Measurements from ENCODE around the gene CELF2. TPM values are rescaled to one million over a fixed set of nuclear protein-coding genes. Genes with fewer than 3 reads are reported as not detected.

CELF2 gene
- total RNA-seq, 1 experiment from 2014 or later = not detected

DNA sequence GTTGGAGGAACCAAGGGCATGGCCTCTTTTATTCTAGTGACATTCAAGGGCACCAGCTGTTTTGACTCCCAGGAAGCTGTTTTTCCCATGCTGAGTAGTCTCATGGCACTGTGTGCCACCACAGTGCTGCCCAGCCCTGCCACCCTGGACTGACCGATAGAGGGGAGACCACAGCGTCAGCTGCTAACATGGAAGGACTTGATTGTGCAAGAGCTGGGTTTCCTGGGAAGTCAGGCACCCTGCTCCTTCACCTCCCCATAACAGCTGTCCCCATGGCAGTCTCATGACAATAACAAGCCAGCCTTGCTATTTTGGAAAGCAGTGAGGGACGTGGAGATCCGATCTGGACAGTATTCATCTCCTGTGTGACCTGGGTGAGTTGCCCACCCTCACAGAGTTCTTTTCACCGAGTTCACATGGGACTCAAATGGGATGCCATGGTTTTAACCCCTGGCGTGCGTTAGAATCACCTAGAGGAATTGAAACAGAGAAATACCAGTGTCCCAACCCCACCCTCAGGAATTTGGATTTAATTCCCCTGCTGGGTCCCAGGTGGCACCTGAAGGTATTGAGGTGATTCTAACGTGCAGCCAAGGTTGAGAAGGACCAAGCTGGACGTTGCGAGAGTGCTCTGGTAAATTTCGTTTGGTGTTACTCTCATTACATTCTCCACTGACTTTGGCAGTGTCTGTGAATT lies 174.8 kb downstream of the CELF2 start:
- BruUV-seq (replicated peaks) = no TSS peak
- intact Hi-C loops (cut with micrococcal nuclease; ENCODE audit: unreplicated experiment) = no loop called here
- Histone ChIP-seq H3K36me3 (ENCODE audit: insufficient read depth, low read length, poor library complexity, severe bottlenecking) (no peaks in the 10 kb centered on the region), H3K27me3 (replicated peaks; ENCODE audit: insufficient read depth, low read depth, low read length, poor library complexity) (peaks cover 57% of the 10 kb centered on the region), H3K4me1 (ENCODE audit: insufficient read depth, low read length, poor library complexity, severe bottlenecking) (no peaks in the 10 kb centered on the region), H3K4me3 (ENCODE audit: low read depth, low read length, poor library complexity, severe bottlenecking) (no peak overlapping the region), H3K9me3 (ENCODE audit: low read depth, low read length, poor library complexity, severe bottlenecking) (no peaks in the 10 kb centered on the region), H3K27ac (ENCODE audit: low read depth, low read length, poor library complexity, severe bottlenecking) (no peak overlapping the region)
- ChIA-PET POLR2A (ENCODE audit: low non-redundant PET) (no interaction called here), CTCF (no interaction called here)
- no peak for DNase-seq (ENCODE audit: low spot score)
- TF ChIP-seq, protein P1, sequence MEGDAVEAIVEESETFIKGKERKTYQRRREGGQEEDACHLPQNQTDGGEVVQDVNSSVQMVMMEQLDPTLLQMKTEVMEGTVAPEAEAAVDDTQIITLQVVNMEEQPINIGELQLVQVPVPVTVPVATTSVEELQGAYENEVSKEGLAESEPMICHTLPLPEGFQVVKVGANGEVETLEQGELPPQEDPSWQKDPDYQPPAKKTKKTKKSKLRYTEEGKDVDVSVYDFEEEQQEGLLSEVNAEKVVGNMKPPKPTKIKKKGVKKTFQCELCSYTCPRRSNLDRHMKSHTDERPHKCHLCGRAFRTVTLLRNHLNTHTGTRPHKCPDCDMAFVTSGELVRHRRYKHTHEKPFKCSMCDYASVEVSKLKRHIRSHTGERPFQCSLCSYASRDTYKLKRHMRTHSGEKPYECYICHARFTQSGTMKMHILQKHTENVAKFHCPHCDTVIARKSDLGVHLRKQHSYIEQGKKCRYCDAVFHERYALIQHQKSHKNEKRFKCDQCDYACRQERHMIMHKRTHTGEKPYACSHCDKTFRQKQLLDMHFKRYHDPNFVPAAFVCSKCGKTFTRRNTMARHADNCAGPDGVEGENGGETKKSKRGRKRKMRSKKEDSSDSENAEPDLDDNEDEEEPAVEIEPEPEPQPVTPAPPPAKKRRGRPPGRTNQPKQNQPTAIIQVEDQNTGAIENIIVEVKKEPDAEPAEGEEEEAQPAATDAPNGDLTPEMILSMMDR (conservative IDR thresholded peaks at IDR 0.05; ENCODE audit: low read depth, low read length) = no peak

DNA sequence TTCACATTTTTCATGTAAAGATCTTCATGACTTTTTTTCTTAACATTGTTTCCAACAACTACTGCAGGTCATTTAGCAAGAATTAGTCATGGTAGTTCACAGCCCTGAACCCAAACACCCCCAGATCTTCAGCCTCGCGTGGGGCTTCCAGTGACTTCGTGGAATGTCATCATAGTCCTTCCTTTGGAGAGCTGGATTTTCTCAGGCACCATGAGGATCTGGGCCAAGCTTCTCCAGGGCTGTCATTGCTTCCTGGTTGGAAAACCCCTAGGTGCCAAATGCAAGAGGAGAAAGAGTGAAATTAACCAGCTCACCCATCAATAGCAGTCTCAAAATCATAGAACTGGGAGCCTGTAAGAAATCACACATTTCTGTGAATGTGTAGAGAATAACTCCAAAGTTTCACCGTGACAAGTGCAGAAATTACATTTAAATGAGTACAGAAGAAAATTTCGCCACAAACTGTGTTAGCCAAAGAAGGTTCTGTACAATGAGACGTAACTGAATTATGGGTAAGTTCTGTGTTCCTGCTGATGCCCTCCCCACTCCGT lies 175.4 kb downstream of the CELF2 start:
- intact Hi-C loops (cut with micrococcal nuclease; ENCODE audit: unreplicated experiment) = no loop called here
- no peak overlapping the region for H3K4me3 ChIP-seq (ENCODE audit: low read depth, low read length, poor library complexity, severe bottlenecking)
- POLR2A ChIA-PET (ENCODE audit: low non-redundant PET) = no interaction called here
- CTCF ChIA-PET = no interaction called here
- H3K36me3 ChIP-seq (ENCODE audit: insufficient read depth, low read length, poor library complexity, severe bottlenecking) = no peaks in the 10 kb centered on the region
- H3K4me1 ChIP-seq (ENCODE audit: insufficient read depth, low read length, poor library complexity, severe bottlenecking) = no peaks in the 10 kb centered on the region
- no peak for DNase-seq (ENCODE audit: low spot score)
- no peaks in the 10 kb centered on the region for H3K9me3 ChIP-seq (ENCODE audit: low read depth, low read length, poor library complexity, severe bottlenecking)
- TF ChIP-seq, protein P1 (conservative IDR thresholded peaks at IDR 0.05; ENCODE audit: low read depth, low read length) = no peak
- TF ChIP-seq EZH2 (IDR thresholded peaks at IDR 0.05; ENCODE audit: borderline replicate concordance, low read depth, low read length, poor library complexity, severe bottlenecking) = no peak
- BruUV-seq (replicated peaks) = no TSS peak
- H3K27ac ChIP-seq (ENCODE audit: low read depth, low read length, poor library complexity, severe bottlenecking) = no peak overlapping the region
- peaks cover 63% of the 10 kb centered on the region for H3K27me3 ChIP-seq (replicated peaks; ENCODE audit: insufficient read depth, low read depth, low read length, poor library complexity)

DNA sequence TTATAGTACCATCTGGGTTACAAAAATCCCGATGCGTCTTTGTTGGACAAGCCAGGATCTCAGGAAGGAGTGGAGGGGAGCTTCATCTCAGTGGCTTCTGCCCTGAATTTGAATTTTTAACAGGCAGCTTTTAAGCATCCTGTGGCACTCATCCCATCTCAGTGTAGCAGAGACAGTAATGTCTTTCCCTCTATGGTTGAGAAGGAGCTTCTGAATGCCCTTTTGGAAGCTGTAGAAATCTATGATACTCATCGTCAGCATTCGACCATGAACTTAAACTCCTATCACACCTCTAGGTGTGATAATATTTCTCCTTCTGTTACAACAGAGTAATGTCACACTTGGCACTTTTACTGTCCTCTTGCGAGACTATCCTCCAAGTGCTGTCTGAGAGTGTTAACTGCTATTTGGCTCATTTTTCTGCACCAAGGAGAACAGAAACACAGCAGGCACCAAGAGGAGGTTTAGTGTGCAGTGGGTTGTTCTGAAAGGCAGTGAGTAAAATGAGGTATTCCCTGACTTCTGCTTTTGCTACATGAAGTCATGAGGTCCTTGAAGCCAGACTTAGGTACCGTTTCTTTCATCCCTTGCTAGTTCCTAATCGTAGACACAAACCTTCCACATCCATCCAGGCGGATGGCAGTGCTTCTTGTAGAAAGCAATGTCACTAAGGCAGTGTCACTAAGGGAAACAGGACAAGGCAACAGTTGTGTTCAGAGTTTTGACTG lies 177.4 kb downstream of the CELF2 start:
- intact Hi-C loops (cut with micrococcal nuclease; ENCODE audit: unreplicated experiment) = no loop called here
- BruUV-seq (replicated peaks) = no TSS peak
- Histone ChIP-seq H3K4me1 (ENCODE audit: insufficient read depth, low read length, poor library complexity, severe bottlenecking) (no peaks in the 10 kb centered on the region), H3K36me3 (ENCODE audit: insufficient read depth, low read length, poor library complexity, severe bottlenecking) (no peaks in the 10 kb centered on the region), H3K9me3 (ENCODE audit: low read depth, low read length, poor library complexity, severe bottlenecking) (no peaks in the 10 kb centered on the region), H3K27ac (ENCODE audit: low read depth, low read length, poor library complexity, severe bottlenecking) (no peak overlapping the region), H3K4me3 (ENCODE audit: low read depth, low read length, poor library complexity, severe bottlenecking) (no peak overlapping the region), H3K27me3 (replicated peaks; ENCODE audit: insufficient read depth, low read depth, low read length, poor library complexity) (peaks cover 56% of the 10 kb centered on the region)
- ChIA-PET CTCF (no interaction called here), POLR2A (ENCODE audit: low non-redundant PET) (no interaction called here)
- no peak for DNase-seq (ENCODE audit: low spot score)
- no peak for TF ChIP-seq EZH2 (IDR thresholded peaks at IDR 0.05; ENCODE audit: borderline replicate concordance, low read depth, low read length, poor library complexity, severe bottlenecking)
- TF ChIP-seq, protein P1 (conservative IDR thresholded peaks at IDR 0.05; ENCODE audit: low read depth, low read length) = no peak
